H1 (cell line): Measurements from ENCODE around the gene TRIM44. TPM values are rescaled to one million over a fixed set of nuclear protein-coding genes. Genes with fewer than 3 reads are reported as not detected.

ENCODE experiments used
- CTCF ChIA-PET: fragments of 300-600 bp; sonication (Branson Sonifier 250); formaldehyde crosslinking; loops from one replicate; lab custom pipeline; 2021; ENCODE audit not compliant: partially characterized antibody; lab: Charles Lee
- POLR2A ChIA-PET: fragments of 300-600 bp; sonication (Branson Sonifier 250); formaldehyde crosslinking; loops from one replicate; lab custom pipeline; 2021; ENCODE audit warnings: inconsistent platforms; ENCODE audit not compliant: partially characterized antibody; lab: Charles Lee
- DNase-seq, 2 experiments: peaks; one replicate each; pipeline versions ENCODE4 v3.0.0 to v3.0.0-alpha.2; 2010 to 2022; ENCODE audit warnings: low spot score in 2 of 2, low read depth in 1 of 2, mixed read lengths in 1 of 2
- FAIRE-seq: peaks from 2 replicates; lab custom pipeline; 2011; peaks lifted over from hg19 to GRCh38; lab: Jason Lieb, UNC
- H2AFZ ChIP-seq: 2 replicates; pipeline ENCODE4 v1.8.1; 2012; ENCODE audit warnings: low read length, inconsistent platforms
- H2AK5ac ChIP-seq: 2 replicates; pipeline ENCODE4 v1.6.1; 2013; ENCODE audit warnings: low read depth, low read length
- H2BK120ac ChIP-seq: replicated peaks from 2 replicates; pipeline ENCODE3; 2013; ENCODE audit warnings: low read depth, low read length, inconsistent platforms
- H2BK12ac ChIP-seq: 2 replicates; pipeline ENCODE4 v1.6.1; 2013; ENCODE audit warnings: low read depth, low read length
- H2BK15ac ChIP-seq: 2 replicates; pipeline ENCODE4 v1.6.1; 2013; ENCODE audit warnings: low read length
- H2BK20ac ChIP-seq: 2 replicates; pipeline ENCODE4 v1.6.1; 2013; ENCODE audit warnings: low read length
- H2BK5ac ChIP-seq: 2 replicates; pipeline ENCODE4 v1.6.1; 2013; ENCODE audit warnings: low read depth, low read length
- H3K14ac ChIP-seq: 2 replicates; pipeline ENCODE4 v1.6.1; 2013; ENCODE audit warnings: inconsistent platforms; ENCODE audit not compliant: insufficient read length
- H3K18ac ChIP-seq: 2 replicates; pipeline ENCODE4 v1.6.1; 2013; ENCODE audit warnings: low read length; ENCODE audit errors: extremely low read depth
- H3K23ac ChIP-seq: 2 replicates; pipeline ENCODE4 v1.6.1; 2013; ENCODE audit warnings: inconsistent platforms; ENCODE audit not compliant: insufficient read length
- H3K23me2 ChIP-seq: 2 replicates; pipeline ENCODE4 v1.6.1; 2013; ENCODE audit warnings: low read depth, low read length
- H3K27ac ChIP-seq: 2 replicates; pipeline ENCODE4 v1.6.1; 2011; ENCODE audit warnings: low read depth, low read length, inconsistent platforms
- H3K27me3 ChIP-seq, 4 experiments: replicated peaks in 1 of 4; 1 replicate in 1 of 4; 2 replicates in 3 of 4; pipeline versions ENCODE4 v1.6.1 to v1.8.1; 2011 to 2013; ENCODE audit warnings: low read length in 3 of 4, mild to moderate bottlenecking in 3 of 4, inconsistent platforms in 2 of 4, mixed read lengths in 2 of 4, moderate library complexity in 1 of 4; ENCODE audit not compliant: control insufficient read depth in 3 of 4, insufficient read depth in 3 of 4; ENCODE audit errors: extremely low read depth in 1 of 4
- H3K36me3 ChIP-seq, 4 experiments: 2 replicates each; pipeline versions ENCODE4 v1.6.1 to v1.8.1; 2011 to 2013; ENCODE audit warnings: mild to moderate bottlenecking in 4 of 4, low read length in 3 of 4, moderate library complexity in 2 of 4, control low read depth in 1 of 4, inconsistent platforms in 1 of 4; ENCODE audit not compliant: insufficient read depth in 4 of 4, control insufficient read depth in 2 of 4
- H3K4ac ChIP-seq: replicated peaks from 2 replicates; pipeline ENCODE3; 2013; ENCODE audit warnings: low read length, low read depth, mixed read lengths, inconsistent platforms; ENCODE audit not compliant: insufficient read length
- H3K4me1 ChIP-seq, 4 experiments: replicated peaks in 1 of 4; 1 replicate in 1 of 4; 2 replicates in 3 of 4; pipeline versions ENCODE4 v1.6.1 to v1.8.1; 2011 to 2013; ENCODE audit warnings: low read length in 3 of 4, inconsistent platforms in 2 of 4, mixed read lengths in 1 of 4; ENCODE audit not compliant: insufficient read depth in 4 of 4, control insufficient read depth in 3 of 4
- H3K4me2 ChIP-seq, 2 experiments: 2 replicates each; pipeline versions ENCODE4 v1.6.1 to v1.8.1; 2011 to 2013; ENCODE audit warnings: low read depth in 2 of 2, low read length in 2 of 2, control low read depth in 1 of 2, inconsistent platforms in 1 of 2, mild to moderate bottlenecking in 1 of 2; ENCODE audit not compliant: insufficient read depth in 1 of 2
- H3K4me3 ChIP-seq, 4 experiments: fragments of 200-600, 300-600 bp in 1 of 4; sonication (generic), shearing (Covaris generic), sonication (Bioruptor Twin) in 1 of 4; 2 replicates each; pipeline versions ENCODE4 v1.5.1 to v1.8.1; 2011 to 2016; ENCODE audit warnings: low read length in 4 of 4, low read depth in 3 of 4, control low read depth in 2 of 4, inconsistent platforms in 2 of 4, mild to moderate bottlenecking in 2 of 4, mixed read lengths in 1 of 4, moderate library complexity in 1 of 4; ENCODE audit not compliant: insufficient read depth in 2 of 4; ENCODE audit errors: extremely low read depth in 1 of 4
- H3K56ac ChIP-seq: replicated peaks from 2 replicates; pipeline ENCODE3; 2013; ENCODE audit warnings: low read depth, mild to moderate bottlenecking, mixed read lengths, low read length, inconsistent platforms; ENCODE audit not compliant: insufficient read length
- H3K79me1 ChIP-seq: 2 replicates; pipeline ENCODE4 v1.6.1; 2013; ENCODE audit warnings: low read depth, low read length, control low read depth
- H3K79me2 ChIP-seq, 2 experiments: 2 replicates each; pipeline versions ENCODE4 v1.6.1 to v1.8.1; 2012 to 2013; ENCODE audit warnings: low read length in 2 of 2, mild to moderate bottlenecking in 2 of 2, inconsistent platforms in 1 of 2; ENCODE audit not compliant: insufficient read depth in 2 of 2, control insufficient read depth in 1 of 2
- H3K9ac ChIP-seq, 4 experiments: replicated peaks in 1 of 4; 1 replicate in 1 of 4; 2 replicates in 3 of 4; pipeline versions ENCODE4 v1.6.1 to v1.8.1; 2011 to 2013; ENCODE audit warnings: low read depth in 3 of 4, low read length in 3 of 4, control low read depth in 2 of 4, mild to moderate bottlenecking in 2 of 4, moderate library complexity in 2 of 4, inconsistent platforms in 1 of 4; ENCODE audit errors: extremely low read depth in 1 of 4
- H3K9me3 ChIP-seq, 2 experiments: 2 replicates each; pipeline versions ENCODE4 v1.6.1 to v1.8.1; 2012 to 2013; ENCODE audit warnings: mild to moderate bottlenecking in 2 of 2, moderate library complexity in 2 of 2, control low read depth in 1 of 2, inconsistent platforms in 1 of 2, low read depth in 1 of 2, low read length in 1 of 2, mixed read lengths in 1 of 2; ENCODE audit not compliant: insufficient read depth in 2 of 2
- H4K20me1 ChIP-seq, 2 experiments: replicated peaks in 1 of 2; 2 replicates each; pipeline versions ENCODE3 to v1.8.1; 2011 to 2013; ENCODE audit warnings: inconsistent platforms in 2 of 2, low read length in 2 of 2, mild to moderate bottlenecking in 1 of 2; ENCODE audit not compliant: insufficient read depth in 2 of 2, control insufficient read depth in 1 of 2
- H4K5ac ChIP-seq: 2 replicates; pipeline ENCODE4 v1.6.1; 2013; ENCODE audit warnings: low read length, low read depth, mixed read lengths, inconsistent platforms; ENCODE audit not compliant: insufficient read length
- H4K8ac ChIP-seq: 2 replicates; pipeline ENCODE4 v1.8.0; 2013; ENCODE audit warnings: mild to moderate bottlenecking, moderate library complexity, low read length, inconsistent platforms; ENCODE audit not compliant: insufficient read depth; ENCODE audit errors: extremely low read depth
- H4K91ac ChIP-seq: replicated peaks from 2 replicates; pipeline ENCODE3; 2013; ENCODE audit warnings: low read length, mixed read lengths, inconsistent platforms; ENCODE audit not compliant: insufficient read length
- BCL11A ChIP-seq, 2 experiments: IDR thresholded peaks; one replicate each; pipeline ENCODE4 v1.6.1; 2011; ENCODE audit warnings: low read depth in 2 of 2, low read length in 2 of 2, mild to moderate bottlenecking in 2 of 2
- BRCA1 ChIP-seq: IDR thresholded peaks from 2 replicates; pipeline ENCODE4 v1.6.1; 2012; ENCODE audit warnings: low read depth, low read length, improper control_type of control experiment
- CBX8 ChIP-seq: fragments of 300-800, 300-1000 bp; sonication (generic); IDR thresholded peaks from 2 replicates; pipeline ENCODE4 v1.7.1; 2016; ENCODE audit warnings: low read depth, low read length, borderline replicate concordance
- EGR1 ChIP-seq: IDR thresholded peaks from 2 replicates; pipeline ENCODE4 v1.6.1; 2011; ENCODE audit warnings: low read depth, low read length, borderline replicate concordance
- HDAC2 ChIP-seq, 2 experiments: fragments of 300-600 bp in 1 of 2; sonication (generic) in 1 of 2; IDR thresholded peaks; 2 replicates each; pipeline ENCODE4 v1.6.1; 2011 to 2012; ENCODE audit warnings: low read depth in 2 of 2, low read length in 2 of 2, mild to moderate bottlenecking in 2 of 2, moderate library complexity in 2 of 2, borderline replicate concordance in 1 of 2, inconsistent platforms in 1 of 2
- HDAC6 ChIP-seq: IDR thresholded peaks from one replicate; pipeline ENCODE4 v1.7.1; 2012; ENCODE audit warnings: low read depth, mild to moderate bottlenecking, inconsistent platforms, low read length, moderate library complexity
- KDM4A ChIP-seq: IDR thresholded peaks from one replicate; pipeline ENCODE4 v1.7.1; 2012; ENCODE audit warnings: low read depth, mild to moderate bottlenecking, moderate library complexity, low read length, inconsistent platforms; ENCODE audit not compliant: severe bottlenecking
- MAFK ChIP-seq: IDR thresholded peaks from 2 replicates; pipeline ENCODE4 v1.6.1; 2012; ENCODE audit warnings: low read depth, mild to moderate bottlenecking, improper control_type of control experiment, low read length
- SAP30 ChIP-seq: fragments of 300-600 bp; sonication (generic); IDR thresholded peaks from 2 replicates; pipeline ENCODE4 v1.7.1; 2012; ENCODE audit warnings: low read length, moderate library complexity, mild to moderate bottlenecking, inconsistent platforms; ENCODE audit not compliant: insufficient read depth, insufficient replicate concordance
- SP1 ChIP-seq: IDR thresholded peaks from 2 replicates; pipeline ENCODE4 v1.6.1; 2011; ENCODE audit warnings: low read depth, low read length
- SP2 ChIP-seq: IDR thresholded peaks from 2 replicates; pipeline ENCODE4 v1.6.1; 2012; ENCODE audit warnings: mild to moderate bottlenecking, low read length, inconsistent platforms
- SP4 ChIP-seq: IDR thresholded peaks from 2 replicates; pipeline ENCODE4 v1.6.1; 2012; ENCODE audit warnings: low read length, inconsistent platforms
- SRF ChIP-seq: IDR thresholded peaks from 2 replicates; pipeline ENCODE4 v1.6.1; 2011; ENCODE audit warnings: mild to moderate bottlenecking, low read depth, low read length, moderate library complexity
- TAF7 ChIP-seq: optimal IDR thresholded peaks from 2 replicates; pipeline ENCODE3; 2011; ENCODE audit warnings: low read depth, mild to moderate bottlenecking, inconsistent platforms, low read length, moderate library complexity, borderline replicate concordance
- TBP ChIP-seq: IDR thresholded peaks from 2 replicates; pipeline ENCODE4 v1.6.1; 2011; ENCODE audit warnings: low read depth, low read length, improper control_type of control experiment
- TCF12 ChIP-seq: IDR thresholded peaks from 2 replicates; pipeline ENCODE4 v1.6.1; 2011; ENCODE audit warnings: low read depth, mild to moderate bottlenecking, low read length
- ZNF274 ChIP-seq: IDR thresholded peaks from 2 replicates; pipeline ENCODE4 v1.7.0; 2012; ENCODE audit warnings: low read length, borderline replicate concordance; ENCODE audit errors: extremely low read depth
- polyA plus RNA-seq, 7 experiments: library from polyadenylated mRNA; depleted of rRNA in 3 of 7; stranded (reverse) in 5 of 7; unstranded in 2 of 7; fragments of >200 nt in 5 of 7; fragments of 200-250 nt in 2 of 7; gene quantifications; 1 replicate in 5 of 7; 2 replicates in 1 of 7; 4 replicates in 1 of 7; pipeline versions ENCODE4 v1.2.1 to v1.2.3, GENCODE V29; 2011 to 2013; ENCODE audit warnings: missing spikeins in 2 of 7, mixed read lengths in 2 of 7
- total RNA-seq: library from RNA; stranded (reverse); fragmentation: NEBNext Ultra II Directional; extraction: Animal tissue kit (Norgen Biotek cat#: 25700); gene quantifications from 2 replicates; pipeline ENCODE4 v1.2.1, GENCODE V29; 2021

The TRIM44 gene
- total and polyA plus RNA-seq, 2 of the 8 experiments (the other 6 are each of a cell fraction or from before 2014, with no cell fraction given), result 13.9 to 34.4 TPM

- Histone ChIP-seq H3K23me2 (no peaks in the 10 kb centered on the region), H3K4me1 (peaks cover 0 to 2% (median 0%) of the 10 kb centered on the region in 4 experiments; a peak in 1 of 7 replicates), H2AK5ac (no peak overlapping the region), H3K27me3 (no peaks in the 10 kb centered on the region), H3K79me2 (no peaks in the 10 kb centered on the region), H3K14ac (no peak overlapping the region), H4K5ac (no peak overlapping the region), H3K9ac (no peak overlapping the region), H2BK12ac (no peak overlapping the region), H3K36me3 (no peaks in the 10 kb centered on the region), H3K4me2 (no peak overlapping the region), H4K91ac (no peak overlapping the region), H3K9me3 (no peaks in the 10 kb centered on the region; a peak in 1 of 4 replicates), H3K56ac (no peak overlapping the region), H3K4ac (no peak overlapping the region), H3K4me3 (no peak overlapping the region), H2BK5ac (no peak overlapping the region), H3K23ac (no peak overlapping the region), H2BK20ac (no peak overlapping the region), H3K27ac (no peak overlapping the region), H2BK120ac (no peak overlapping the region), H3K18ac (no peak overlapping the region), H2AFZ (no peak overlapping the region), H4K8ac (no peak overlapping the region), H3K79me1 (no peaks in the 10 kb centered on the region), H4K20me1 (no peaks in the 10 kb centered on the region), H2BK15ac (no peak overlapping the region)
- CTCF ChIA-PET, result interaction anchor here (4.3 to 4.4 kb wide), 2 partner anchors 15 to 37 kb away, joined by 17 to 21 read pairs; no protein-coding TSS in a partner anchor
- no peak for FAIRE-seq
- POLR2A ChIA-PET, result no interaction called here
- no peak for DNase-seq
- TF ChIP-seq SP1, result no peak
- TF ChIP-seq SRF, result no peak
- no peak for TF ChIP-seq TBP
- TF ChIP-seq SP4, result no peak
- no peak for TF ChIP-seq BRCA1
- no peak for TF ChIP-seq SP2
- TF ChIP-seq TCF12, result no peak
- TF ChIP-seq CBX8, result no peak
- no peak for TF ChIP-seq KDM4A
- TF ChIP-seq HDAC6, result no peak
- no peak for TF ChIP-seq HDAC2 (IDR thresholded peaks at IDR 0.05; ENCODE audit: borderline replicate concordance in 1 of 2, low read depth in 2 of 2, low read length in 2 of 2)
- TF ChIP-seq MAFK, result no peak
- no peak for TF ChIP-seq EGR1
- no peak for TF ChIP-seq TAF7
- no peak for TF ChIP-seq SAP30
- TF ChIP-seq ZNF274, result no peak
- no peak for TF ChIP-seq BCL11A (IDR thresholded peaks at IDR 0.05; ENCODE audit: low read depth in 2 of 2, low read length in 2 of 2)
Observed at GRCh38 chr11:35784699-35785098, 122.1 kb downstream of the TRIM44 start.
